Measurements from ENCODE around the gene TMX2.

- TF ChIP-seq CTCF (IDR thresholded peaks at IDR 0.05; ENCODE audit: low read length) (no peak), EZH2 (IDR thresholded peaks at IDR 0.05; ENCODE audit: borderline replicate concordance, low read length) (no peak)
These were observed 59.0 kb downstream of the TMX2 start for GRCh38 chr11:57771365-57771764.

Measured in OCI-LY1 (cell line).